GM19035 (cell line): ENCODE measurements around the gene MN1.

Experiments
- ATAC-seq: cut with Tn5 transposase; IDR thresholded peaks from one replicate; pipeline ENCODE4 v1.9.1; 2021; ENCODE audit not compliant: unreplicated experiment

Gene MN1

GRCh38 chr22:27719036-27719347, 82.6 kb downstream of the MN1 start:
- no peak for ATAC-seq

GRCh38 chr22:27718186-27719035, 83.1 kb downstream of the MN1 start:
- ATAC-seq, result no peak

DNA sequence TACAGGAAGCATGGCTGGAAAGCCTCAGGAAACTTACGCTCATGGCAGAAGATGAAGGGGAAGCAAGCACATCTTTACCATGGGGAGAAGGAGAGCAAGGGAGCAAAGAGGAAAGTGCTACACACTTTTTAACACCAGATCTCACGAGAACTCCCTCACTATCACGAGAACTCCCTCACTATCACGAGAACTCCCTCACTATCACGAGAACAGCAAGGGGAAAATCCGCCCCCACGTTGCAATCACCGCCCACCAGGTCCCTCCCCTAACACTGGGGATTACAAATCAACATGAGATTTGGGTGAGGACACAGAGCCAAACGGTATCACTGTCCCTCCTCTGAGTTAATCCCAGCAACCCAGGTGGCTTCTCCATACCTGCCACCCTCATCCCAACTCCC, 84.5 kb downstream of the MN1 start:
- no peak for ATAC-seq

DNA sequence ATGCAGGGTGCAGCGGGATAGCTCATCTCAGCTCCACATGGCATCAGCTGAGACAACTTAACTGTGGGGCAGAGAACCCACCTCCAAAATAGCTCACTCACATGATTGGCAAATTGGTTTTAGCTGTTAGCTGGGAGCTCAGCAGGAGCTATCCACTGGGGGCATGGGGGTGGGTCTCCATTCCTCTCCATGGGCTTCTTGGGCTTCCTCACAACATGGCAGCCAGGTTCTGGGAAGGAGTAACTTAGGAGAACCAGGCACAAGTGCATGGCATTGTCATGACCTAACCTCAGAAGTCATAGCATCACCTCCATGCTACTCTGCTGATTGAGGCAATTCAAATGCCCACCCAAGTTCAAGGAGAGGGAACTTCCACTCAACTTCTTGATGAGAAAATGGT, 85.5 kb downstream of the MN1 start:
- no peak for ATAC-seq

- no peak for ATAC-seq
Observed at GRCh38 chr22:27715106-27715505, 86.5 kb downstream of the MN1 start.

DNA sequence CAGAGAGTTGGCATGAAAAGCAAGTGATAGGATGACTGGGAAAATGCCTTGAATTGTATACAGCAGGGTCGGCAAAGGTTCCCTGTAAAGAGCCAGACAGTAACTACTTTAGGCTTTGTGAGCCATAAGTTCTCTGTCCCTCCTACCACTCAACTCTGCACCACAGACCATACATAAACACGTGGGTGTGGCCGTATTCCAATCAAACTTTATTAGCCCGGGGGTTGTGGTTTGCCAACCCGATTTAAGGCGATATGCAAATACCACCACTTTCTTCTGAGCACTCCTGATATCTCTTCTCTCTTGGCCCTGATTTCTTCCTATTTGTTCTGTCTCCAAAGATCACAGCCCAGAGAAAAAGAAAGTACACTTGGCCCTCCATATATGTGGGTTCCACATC, 87.5 kb downstream of the MN1 start:
- ATAC-seq, result no peak

GRCh38 chr22:27713461-27713860, 88.1 kb downstream of the MN1 start:
- ATAC-seq, result no peak

DNA sequence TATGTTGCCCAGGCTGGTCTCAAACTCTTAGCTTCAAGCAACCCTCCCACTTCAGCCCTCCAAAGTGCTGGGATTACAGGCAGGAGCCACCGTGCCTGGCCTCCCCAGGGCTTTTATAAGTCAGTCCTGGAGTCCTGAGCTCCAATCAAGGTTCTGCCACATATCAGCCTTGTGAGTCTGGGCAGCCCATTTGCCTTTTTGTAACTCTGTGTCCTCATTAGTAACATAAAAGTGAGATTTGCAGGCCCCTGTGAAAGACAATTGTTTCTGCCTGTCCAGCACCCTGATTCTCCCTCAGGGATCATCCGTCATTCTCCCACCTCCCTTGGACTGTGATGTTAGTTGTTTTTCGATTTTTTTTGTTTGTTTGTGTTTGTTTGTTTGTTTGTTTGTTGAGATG, 89.8 kb downstream of the MN1 start:
- ATAC-seq, result no peak

GRCh38 chr22:27711012-27711411, 90.5 kb downstream of the MN1 start:
- no peak for ATAC-seq

DNA sequence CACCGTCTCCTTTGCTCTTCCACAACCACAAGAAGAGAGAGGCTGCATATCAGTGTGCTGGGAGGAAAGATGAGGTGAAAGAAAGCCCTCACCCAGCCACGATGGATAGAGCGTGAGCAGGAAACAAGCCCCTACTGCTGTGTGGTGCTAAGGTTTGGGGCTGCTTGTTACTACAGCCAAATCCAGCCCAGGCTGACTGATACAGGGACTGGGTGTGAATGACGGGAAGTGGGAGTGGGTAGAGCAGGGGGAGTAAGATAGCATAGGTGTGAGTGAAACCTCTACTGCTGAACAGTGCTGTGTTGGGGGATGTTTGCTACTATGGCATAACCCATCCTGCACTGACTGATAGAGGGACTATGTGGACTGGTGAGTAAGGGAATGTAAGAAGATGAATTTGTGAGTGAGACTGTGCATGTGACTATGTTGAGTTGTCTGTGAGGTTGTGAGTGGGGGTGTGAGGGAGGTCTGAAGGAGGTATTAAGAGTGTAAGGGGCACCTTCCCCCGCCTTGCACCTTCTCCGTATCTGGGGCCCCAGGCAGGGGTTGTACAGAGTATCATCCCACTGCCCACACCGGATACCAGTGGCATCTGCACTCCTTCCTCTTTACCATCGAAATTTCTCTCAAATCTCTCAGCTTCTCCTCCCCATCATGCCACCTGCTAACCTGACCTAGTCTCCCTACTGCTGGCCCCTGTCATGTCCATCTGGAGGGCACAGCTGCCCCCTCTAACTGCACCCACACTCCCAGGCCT, 91.5 kb downstream of the MN1 start:
- no peak for ATAC-seq

DNA sequence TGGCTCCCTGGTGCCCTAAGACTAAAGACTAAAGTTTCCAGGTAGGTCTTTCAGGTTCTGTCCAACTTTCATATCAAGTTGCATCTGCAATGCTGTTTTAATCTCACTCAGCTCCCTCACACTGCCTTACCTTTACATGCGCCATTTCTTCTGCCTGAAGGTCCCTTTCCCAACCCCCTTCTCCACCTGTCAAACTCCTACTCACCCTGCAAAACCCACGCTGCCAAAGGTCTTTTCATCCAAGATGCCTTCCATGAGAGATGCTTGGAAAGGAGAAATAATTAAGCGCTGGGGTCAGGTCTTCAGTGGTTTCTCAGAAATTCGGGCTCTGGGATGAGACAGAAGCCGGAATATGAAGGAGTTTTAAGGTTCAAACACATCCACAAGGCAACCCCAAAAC, 95.1 kb downstream of the MN1 start:
- no peak for ATAC-seq

GRCh38 chr22:27705408-27706080, 96.0 kb downstream of the MN1 start:
- ATAC-seq, result no peak

DNA sequence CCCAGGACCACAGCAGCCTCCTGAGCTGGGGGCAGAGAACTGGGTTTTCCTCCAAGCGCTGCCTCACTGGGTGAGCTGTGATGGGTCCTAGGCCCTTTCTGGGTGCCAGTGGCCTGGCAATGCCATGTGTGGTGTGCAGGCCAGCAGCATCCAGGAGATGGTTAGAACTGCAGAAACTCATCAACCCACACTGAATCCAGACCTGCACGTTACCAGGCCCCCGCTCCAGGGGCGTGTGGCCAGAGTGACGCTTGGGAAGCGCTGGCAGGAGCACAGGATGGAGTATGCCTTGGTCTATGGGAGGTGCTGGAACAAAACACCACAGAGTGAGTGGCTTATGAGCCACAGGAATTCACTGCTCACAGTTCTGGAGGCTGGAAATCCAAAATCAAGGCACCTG, 97.0 kb downstream of the MN1 start:
- no peak for ATAC-seq

GRCh38 chr22:27699383-27700019, 102.1 kb downstream of the MN1 start:
- no peak for ATAC-seq

DNA sequence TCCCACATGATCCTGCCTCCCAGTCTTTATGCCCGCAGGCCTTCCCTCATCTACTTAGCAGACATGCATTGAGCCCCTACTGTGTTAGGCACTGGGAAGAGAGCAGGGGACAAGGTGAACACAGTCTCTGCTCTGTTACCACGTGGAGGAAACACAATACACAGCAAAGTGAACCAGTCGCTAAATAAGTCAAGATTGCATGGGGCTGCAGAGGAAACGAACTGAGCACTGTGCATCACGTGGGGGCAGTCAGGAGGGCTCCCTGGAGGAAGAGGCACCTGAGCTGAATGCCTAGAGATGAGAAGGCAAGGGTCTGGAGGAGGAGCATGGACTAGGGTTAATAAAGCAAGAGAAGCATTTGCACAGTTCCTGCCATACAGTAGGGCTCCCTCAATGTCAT, 102.7 kb downstream of the MN1 start:
- ATAC-seq, result no peak
